SH-SY5Y (cell line): ENCODE data around the gene HSF2BP.

Source experiments
- GATA2 ChIP-seq: IDR thresholded peaks from 2 replicates; pipeline ENCODE4 v1.6.1; 2011; ENCODE audit warnings: mild to moderate bottlenecking, low read depth, low read length
- GATA3 ChIP-seq: IDR thresholded peaks from 2 replicates; pipeline ENCODE4 v1.6.1; 2011; ENCODE audit warnings: low read depth, mild to moderate bottlenecking, low read length, moderate library complexity

DNA sequence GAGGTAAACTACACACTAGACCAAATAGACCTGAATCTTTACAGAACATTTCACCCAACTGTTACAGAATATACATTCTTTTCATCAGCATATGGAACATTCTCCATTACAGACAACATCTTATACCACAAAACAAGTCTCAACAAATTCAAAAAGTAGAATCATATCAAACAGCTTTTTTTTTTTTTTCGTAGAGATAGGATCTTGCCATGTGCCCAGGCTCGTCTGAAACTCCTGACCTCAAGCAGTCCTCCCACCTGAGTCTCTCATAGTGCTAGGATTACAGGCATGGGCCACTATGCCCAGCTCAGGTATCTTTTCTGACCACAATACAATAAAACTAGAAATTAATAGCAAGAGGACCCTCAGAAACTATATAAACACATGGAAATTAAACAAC lies 36.5 kb downstream of the HSF2BP start:
- TF ChIP-seq GATA3 (no peak), GATA2 (no peak)
